Right lobe of liver (tissue), 6 donors: Measurements from ENCODE around the gene CHST15. TPM values are rescaled to one million over a fixed set of nuclear protein-coding genes. Genes with fewer than 3 reads are reported as not detected.

Experiments
- ATAC-seq, 4 donors: fragments of 200-7000 bp; cut with Tn5 transposase; one replicate each; pipeline ENCODE4 v1.9.1; 2020; ENCODE audit warnings: mild to moderate bottlenecking in 4 of 4, moderate library complexity in 4 of 4
- DNase-seq, 3 donors: peaks; one replicate each; pipeline ENCODE4 v3.0.0-alpha.2; 2020
- H3K27ac ChIP-seq, 3 donors: fragments of 200-600 bp; one replicate each; pipeline ENCODE4 v1.8.0; 2022
- H3K27me3 ChIP-seq, 2 donors: fragments of 200-600 bp; one replicate each; pipeline ENCODE4 v1.8.0; 2022
- H3K36me3 ChIP-seq, 4 donors: fragments of 200-600 bp; sonication (generic) in 1 of 4; one replicate each; pipeline versions ENCODE4 v1.5.1 to v1.8.0; 2017 to 2022; ENCODE audit warnings: control low read depth in 1 of 4
- H3K4me1 ChIP-seq, 4 donors: fragments of 200-600 bp; sonication (generic) in 1 of 4; one replicate each; pipeline versions ENCODE4 v1.5.1 to v1.8.0; 2017 to 2022; ENCODE audit warnings: control low read depth in 1 of 4
- H3K4me3 ChIP-seq, 3 donors: fragments of 200-600 bp; one replicate each; pipeline ENCODE4 v1.8.0; 2022
- H3K9me3 ChIP-seq, 4 donors: fragments of 200-600 bp; sonication (generic) in 1 of 4; one replicate each; pipeline versions ENCODE4 v1.5.1 to v1.8.0; 2017 to 2022; ENCODE audit warnings: control low read depth in 1 of 4
- CTCF ChIP-seq, 4 donors: fragments of 200-600 bp in 3 of 4; fragments of 450-650 bp in 1 of 4; IDR thresholded peaks; one replicate each; pipeline versions ENCODE4 v1.5.1 to v1.8.0; 2016 to 2022; ENCODE audit warnings: antibody characterized with exemption in 4 of 4, mild to moderate bottlenecking in 2 of 4
- POLR2A ChIP-seq: fragments of 450-650 bp; IDR thresholded peaks from one replicate; pipeline ENCODE4 v1.6.1; 2017; ENCODE audit warnings: antibody characterized with exemption, mild to moderate bottlenecking
- WGBS: methylation state at CpG from one replicate; pipeline ENCODE4 v1.1.6; 2018; ENCODE audit warnings: low coverage, low lambda C conversion rate; ENCODE audit not compliant: insufficient coverage; ENCODE audit errors: missing lambda C conversion rate; 5-methylcytosine and 5-hydroxymethylcytosine counted together
- intact Hi-C, 2 donors: fragments of 100-400 bp; cut with DNase I; formaldehyde crosslinking; loops; one replicate each; pipeline versions ENCODE4 v1.11.2 to v1.14.1; 2022
- total RNA-seq, 6 experiments: library from RNA; depleted of rRNA in 2 of 6; stranded (reverse); fragments of >200 nt in 2 of 6; fragmentation: NEBNext Ultra II Directional in 3 of 6; extraction: Animal tissue kit (Norgen Biotek cat#: 25700) in 3 of 6; gene quantifications; one replicate each; pipeline versions ENCODE4 v1.1.0 to v1.2.4, GENCODE V29; 2016 to 2023
- donor health status: DM: no; HTN: yes; CAD: no.
- donor health status: DM: no; HTN: no; CAD: no.
- donor health status: DM: no; HTN: no; CAD: no.
- donor health status: DM: no; HTN: yes; CAD: no.
- donor health status: DM: no; HTN: yes; CAD: no.

The CHST15 gene
- total RNA-seq, 6 experiments from 2014 or later: 9.2 to 25.8 (median 11.8) TPM

GRCh38 chr10:124081547-124082140 is 11.8 kb downstream of the CHST15 start:
- intact Hi-C loops: no loop called here
- WGBS: 80% methylated on average over 12 of the region's 13 CpGs
- no peaks in the 10 kb centered on the region for H3K4me1 ChIP-seq
- TF ChIP-seq POLR2A: no peak
- no peaks in the 10 kb centered on the region for H3K27me3 ChIP-seq
- H3K4me3 ChIP-seq: no peak overlapping the region
- H3K27ac ChIP-seq: no peak overlapping the region
- ATAC-seq (no peak), DNase-seq (no peak)
- H3K9me3 ChIP-seq: no peaks in the 10 kb centered on the region
- no peaks in the 10 kb centered on the region for H3K36me3 ChIP-seq

GRCh38 chr10:124079864-124080263 is 13.5 kb downstream of the CHST15 start:
- Histone ChIP-seq H3K4me1 (no peaks in the 10 kb centered on the region), H3K36me3 (no peaks in the 10 kb centered on the region), H3K9me3 (no peaks in the 10 kb centered on the region), H3K4me3 (no peak overlapping the region), H3K27me3 (no peaks in the 10 kb centered on the region), H3K27ac (no peak overlapping the region)
- 67% methylated on average over 9 of the region's 9 CpGs for WGBS
- intact Hi-C loops: no loop called here
- DNase-seq: no peak
- no peak for ATAC-seq
- TF ChIP-seq CTCF (IDR thresholded peaks at IDR 0.05) (no peak), POLR2A (no peak)

GRCh38 chr10:124078714-124079113 is 14.7 kb downstream of the CHST15 start:
- no peak for DNase-seq
- ATAC-seq: no peak
- Histone ChIP-seq H3K27me3 (no peaks in the 10 kb centered on the region), H3K36me3 (no peaks in the 10 kb centered on the region), H3K27ac (no peak overlapping the region), H3K9me3 (no peaks in the 10 kb centered on the region), H3K4me3 (no peak overlapping the region), H3K4me1 (no peaks in the 10 kb centered on the region)
- TF ChIP-seq CTCF (IDR thresholded peaks at IDR 0.05) (no peak), POLR2A (no peak)
- intact Hi-C loops: no loop called here

GRCh38 chr10:124078028-124078427 is 15.4 kb downstream of the CHST15 start:
- no peak for DNase-seq
- no peaks in the 10 kb centered on the region for H3K27me3 ChIP-seq
- H3K9me3 ChIP-seq: no peaks in the 10 kb centered on the region
- TF ChIP-seq CTCF (IDR thresholded peaks at IDR 0.05) (no peak), POLR2A (no peak)
- H3K36me3 ChIP-seq: no peaks in the 10 kb centered on the region
- no peak overlapping the region for H3K27ac ChIP-seq
- intact Hi-C loops: no loop called here
- ATAC-seq: no peak
- H3K4me3 ChIP-seq: no peak overlapping the region
- 75% methylated on average over 4 of the region's 4 CpGs for WGBS
- no peaks in the 10 kb centered on the region for H3K4me1 ChIP-seq

GRCh38 chr10:124077208-124077993 is 16.0 kb downstream of the CHST15 start:
- no peaks in the 10 kb centered on the region for H3K4me1 ChIP-seq
- no peaks in the 10 kb centered on the region for H3K27me3 ChIP-seq
- WGBS: 77% methylated on average over 12 of the region's 12 CpGs
- DNase-seq (no peak), ATAC-seq (no peak)
- H3K36me3 ChIP-seq: no peaks in the 10 kb centered on the region
- TF ChIP-seq POLR2A (no peak), CTCF (IDR thresholded peaks at IDR 0.05) (no peak)
- H3K4me3 ChIP-seq: no peak overlapping the region
- H3K27ac ChIP-seq: no peak overlapping the region
- intact Hi-C loops: no loop called here
- H3K9me3 ChIP-seq: no peaks in the 10 kb centered on the region
